Measurements from ENCODE around the gene ITPKA. TPM values are rescaled to one million over a fixed set of nuclear protein-coding genes. Genes with fewer than 3 reads are reported as not detected.

Gene ITPKA
- total RNA-seq, 1 donor from 2014 or later = 1.1 TPM

- no peaks in the 10 kb centered on the region for H3K36me3 Mint-ChIP-seq (ENCODE audit: unreplicated experiment)
- peaks cover 31% of the 10 kb centered on the region for H3K27me3 Mint-ChIP-seq (ENCODE audit: unreplicated experiment)
- TF ChIP-seq, protein P1, sequence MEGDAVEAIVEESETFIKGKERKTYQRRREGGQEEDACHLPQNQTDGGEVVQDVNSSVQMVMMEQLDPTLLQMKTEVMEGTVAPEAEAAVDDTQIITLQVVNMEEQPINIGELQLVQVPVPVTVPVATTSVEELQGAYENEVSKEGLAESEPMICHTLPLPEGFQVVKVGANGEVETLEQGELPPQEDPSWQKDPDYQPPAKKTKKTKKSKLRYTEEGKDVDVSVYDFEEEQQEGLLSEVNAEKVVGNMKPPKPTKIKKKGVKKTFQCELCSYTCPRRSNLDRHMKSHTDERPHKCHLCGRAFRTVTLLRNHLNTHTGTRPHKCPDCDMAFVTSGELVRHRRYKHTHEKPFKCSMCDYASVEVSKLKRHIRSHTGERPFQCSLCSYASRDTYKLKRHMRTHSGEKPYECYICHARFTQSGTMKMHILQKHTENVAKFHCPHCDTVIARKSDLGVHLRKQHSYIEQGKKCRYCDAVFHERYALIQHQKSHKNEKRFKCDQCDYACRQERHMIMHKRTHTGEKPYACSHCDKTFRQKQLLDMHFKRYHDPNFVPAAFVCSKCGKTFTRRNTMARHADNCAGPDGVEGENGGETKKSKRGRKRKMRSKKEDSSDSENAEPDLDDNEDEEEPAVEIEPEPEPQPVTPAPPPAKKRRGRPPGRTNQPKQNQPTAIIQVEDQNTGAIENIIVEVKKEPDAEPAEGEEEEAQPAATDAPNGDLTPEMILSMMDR (IDR thresholded peaks at IDR 0.05; ENCODE audit: partially characterized antibody, unreplicated experiment) = no peak
- no peak overlapping the region for H3K4me3 Mint-ChIP-seq (ENCODE audit: unreplicated experiment)
- DNase-seq = no peak
- no peak overlapping the region for H3K27ac Mint-ChIP-seq (ENCODE audit: unreplicated experiment)
- no peaks in the 10 kb centered on the region for H3K4me1 Mint-ChIP-seq (ENCODE audit: low read depth, unreplicated experiment)
- peaks cover 7% of the 10 kb centered on the region for H3K9me3 Mint-ChIP-seq (ENCODE audit: unreplicated experiment)
Measured at GRCh38 chr15:41506796-41507341, 13.2 kb downstream of the ITPKA start.

- peaks cover 7% of the 10 kb centered on the region for H3K9me3 Mint-ChIP-seq (ENCODE audit: unreplicated experiment)
- TF ChIP-seq, protein P1 (IDR thresholded peaks at IDR 0.05; ENCODE audit: partially characterized antibody, unreplicated experiment) = no peak
- no peak for DNase-seq
- no peak overlapping the region for H3K27ac Mint-ChIP-seq (ENCODE audit: unreplicated experiment)
- H3K27me3 Mint-ChIP-seq (ENCODE audit: unreplicated experiment) = peaks cover 33% of the 10 kb centered on the region
- H3K4me1 Mint-ChIP-seq (ENCODE audit: low read depth, unreplicated experiment) = no peaks in the 10 kb centered on the region
- H3K36me3 Mint-ChIP-seq (ENCODE audit: unreplicated experiment) = no peaks in the 10 kb centered on the region
- H3K4me3 Mint-ChIP-seq (ENCODE audit: unreplicated experiment) = no peak overlapping the region
Measured at GRCh38 chr15:41507820-41508290, 14.2 kb downstream of the ITPKA start.

- no peaks in the 10 kb centered on the region for H3K4me1 Mint-ChIP-seq (ENCODE audit: low read depth, unreplicated experiment)
- H3K27ac Mint-ChIP-seq (ENCODE audit: unreplicated experiment) = no peak overlapping the region
- no peaks in the 10 kb centered on the region for H3K36me3 Mint-ChIP-seq (ENCODE audit: unreplicated experiment)
- H3K27me3 Mint-ChIP-seq (ENCODE audit: unreplicated experiment) = peaks cover 26% of the 10 kb centered on the region
- H3K9me3 Mint-ChIP-seq (ENCODE audit: unreplicated experiment) = peaks cover 6% of the 10 kb centered on the region
- DNase-seq = no peak
- no peak overlapping the region for H3K4me3 Mint-ChIP-seq (ENCODE audit: unreplicated experiment)
- TF ChIP-seq, protein P1 (IDR thresholded peaks at IDR 0.05; ENCODE audit: partially characterized antibody, unreplicated experiment) = no peak
Measured at GRCh38 chr15:41510728-41511127, 17.1 kb downstream of the ITPKA start.

- H3K4me1 Mint-ChIP-seq (ENCODE audit: low read depth, unreplicated experiment) = no peaks in the 10 kb centered on the region
- peaks cover 26% of the 10 kb centered on the region for H3K27me3 Mint-ChIP-seq (ENCODE audit: unreplicated experiment)
- TF ChIP-seq, protein P1 (IDR thresholded peaks at IDR 0.05; ENCODE audit: partially characterized antibody, unreplicated experiment) = no peak
- no peak overlapping the region for H3K27ac Mint-ChIP-seq (ENCODE audit: unreplicated experiment)
- DNase-seq = no peak
- H3K36me3 Mint-ChIP-seq (ENCODE audit: unreplicated experiment) = no peaks in the 10 kb centered on the region
- H3K9me3 Mint-ChIP-seq (ENCODE audit: unreplicated experiment) = peaks cover 6% of the 10 kb centered on the region
- no peak overlapping the region for H3K4me3 Mint-ChIP-seq (ENCODE audit: unreplicated experiment)
Measured at GRCh38 chr15:41511331-41511898, 17.7 kb downstream of the ITPKA start.

DNA sequence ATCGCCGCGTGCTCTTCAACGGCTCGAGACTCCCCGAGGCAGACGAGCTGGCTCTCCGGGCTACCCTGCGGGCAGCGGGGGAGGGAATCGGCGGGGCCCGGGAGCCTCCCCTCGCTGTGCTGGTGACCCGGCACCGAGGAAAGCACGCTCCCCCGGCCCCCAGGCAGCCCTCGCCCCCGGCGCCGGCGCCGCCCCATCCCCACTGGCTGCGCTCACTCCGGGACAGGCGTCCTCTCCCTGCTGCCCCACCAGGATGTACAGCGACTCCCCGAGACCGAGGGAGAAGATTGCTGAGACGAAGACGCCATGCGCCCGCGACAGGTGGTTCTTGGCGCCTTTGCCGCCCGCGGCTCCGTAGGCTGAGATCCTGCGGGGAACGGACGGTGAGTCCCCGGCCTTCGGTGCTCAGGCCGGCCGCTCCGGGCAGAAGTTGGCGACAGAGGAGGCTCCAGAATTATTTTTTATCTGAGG is 18.3 kb downstream of the ITPKA start:
- peaks cover 26% of the 10 kb centered on the region for H3K27me3 Mint-ChIP-seq (ENCODE audit: unreplicated experiment)
- H3K4me1 Mint-ChIP-seq (ENCODE audit: low read depth, unreplicated experiment) = no peaks in the 10 kb centered on the region
- DNase-seq = no peak
- no peak overlapping the region for H3K27ac Mint-ChIP-seq (ENCODE audit: unreplicated experiment)
- H3K36me3 Mint-ChIP-seq (ENCODE audit: unreplicated experiment) = no peaks in the 10 kb centered on the region
- peak overlapping the region; percentile 67 for H3K4me3 Mint-ChIP-seq (ENCODE audit: unreplicated experiment)
- peaks cover 6% of the 10 kb centered on the region for H3K9me3 Mint-ChIP-seq (ENCODE audit: unreplicated experiment)
- TF ChIP-seq, protein P1 (IDR thresholded peaks at IDR 0.05; ENCODE audit: partially characterized antibody, unreplicated experiment) = no peak
